ENCODE results near the gene EEPD1.

The EEPD1 gene

DNA sequence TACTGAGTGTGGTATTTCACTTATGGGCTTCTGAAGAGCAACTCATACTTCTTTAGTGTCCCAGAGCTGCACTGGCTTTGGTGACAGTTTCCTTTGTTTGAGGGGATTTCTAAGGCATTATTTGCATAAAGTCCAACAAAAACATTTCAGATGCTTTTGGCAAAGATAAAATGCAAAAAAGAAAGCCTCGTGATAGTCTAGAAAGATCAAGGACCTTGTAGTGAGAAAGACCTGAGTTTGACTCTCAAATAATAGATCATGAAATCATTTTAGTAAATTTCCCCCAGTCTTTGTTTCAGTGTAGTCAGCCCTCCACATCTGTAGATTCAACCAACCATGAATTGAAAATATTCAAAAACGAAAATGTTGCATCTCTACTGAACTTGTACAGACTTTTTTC, 107.4 kb downstream of the EEPD1 start:
- no peak for DNase-seq (ENCODE audit: low read depth)

DNA sequence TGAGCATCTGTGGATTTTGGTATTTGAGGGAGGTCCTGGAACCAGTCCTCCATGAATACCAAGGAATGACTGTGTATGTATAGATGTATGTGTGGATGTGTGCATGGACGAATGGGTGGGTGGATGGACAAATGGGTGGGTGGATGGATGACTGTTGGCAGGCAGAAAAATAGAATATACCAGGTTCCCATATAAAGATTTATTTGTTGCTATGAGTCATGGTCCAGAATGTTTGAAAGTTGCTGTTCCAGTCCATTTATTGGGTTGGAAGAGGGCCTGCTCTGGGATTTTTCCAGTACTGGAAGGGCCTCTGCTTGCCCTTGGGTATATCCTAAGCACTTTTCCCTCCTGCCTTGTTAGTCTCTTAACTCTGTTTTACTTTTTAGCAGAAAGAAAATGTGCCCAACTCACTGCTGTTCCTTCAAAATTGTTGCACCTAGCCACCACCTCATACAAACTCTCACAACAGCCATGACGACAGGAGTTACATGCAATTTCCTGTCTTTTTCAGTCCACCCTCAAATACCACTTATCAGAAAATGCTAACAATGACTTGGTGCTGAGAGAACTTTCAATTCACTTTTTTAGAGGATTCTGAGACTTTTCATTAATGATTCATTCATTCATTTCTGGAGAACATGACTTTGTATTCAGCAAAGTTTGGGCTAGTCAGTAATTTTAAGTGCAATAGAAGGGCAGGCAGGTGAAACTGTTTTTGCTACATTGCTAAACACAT, 108.1 kb downstream of the EEPD1 start:
- no peak overlapping the region for H3K4me3 ChIP-seq (ENCODE audit: low read depth, low read length)
- TF ChIP-seq, protein P1, sequence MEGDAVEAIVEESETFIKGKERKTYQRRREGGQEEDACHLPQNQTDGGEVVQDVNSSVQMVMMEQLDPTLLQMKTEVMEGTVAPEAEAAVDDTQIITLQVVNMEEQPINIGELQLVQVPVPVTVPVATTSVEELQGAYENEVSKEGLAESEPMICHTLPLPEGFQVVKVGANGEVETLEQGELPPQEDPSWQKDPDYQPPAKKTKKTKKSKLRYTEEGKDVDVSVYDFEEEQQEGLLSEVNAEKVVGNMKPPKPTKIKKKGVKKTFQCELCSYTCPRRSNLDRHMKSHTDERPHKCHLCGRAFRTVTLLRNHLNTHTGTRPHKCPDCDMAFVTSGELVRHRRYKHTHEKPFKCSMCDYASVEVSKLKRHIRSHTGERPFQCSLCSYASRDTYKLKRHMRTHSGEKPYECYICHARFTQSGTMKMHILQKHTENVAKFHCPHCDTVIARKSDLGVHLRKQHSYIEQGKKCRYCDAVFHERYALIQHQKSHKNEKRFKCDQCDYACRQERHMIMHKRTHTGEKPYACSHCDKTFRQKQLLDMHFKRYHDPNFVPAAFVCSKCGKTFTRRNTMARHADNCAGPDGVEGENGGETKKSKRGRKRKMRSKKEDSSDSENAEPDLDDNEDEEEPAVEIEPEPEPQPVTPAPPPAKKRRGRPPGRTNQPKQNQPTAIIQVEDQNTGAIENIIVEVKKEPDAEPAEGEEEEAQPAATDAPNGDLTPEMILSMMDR (IDR thresholded peaks at IDR 0.05; ENCODE audit: low read depth, low read length, missing control alignments): no peak
- DNase-seq (ENCODE audit: low read depth): no peak

More for the DNA sequence above, 107.4 kb downstream of the EEPD1 start:
- H3K4me3 ChIP-seq (ENCODE audit: low read depth, low read length): no peak overlapping the region
- TF ChIP-seq, protein P1 (IDR thresholded peaks at IDR 0.05; ENCODE audit: low read depth, low read length, missing control alignments): no peak

DNA sequence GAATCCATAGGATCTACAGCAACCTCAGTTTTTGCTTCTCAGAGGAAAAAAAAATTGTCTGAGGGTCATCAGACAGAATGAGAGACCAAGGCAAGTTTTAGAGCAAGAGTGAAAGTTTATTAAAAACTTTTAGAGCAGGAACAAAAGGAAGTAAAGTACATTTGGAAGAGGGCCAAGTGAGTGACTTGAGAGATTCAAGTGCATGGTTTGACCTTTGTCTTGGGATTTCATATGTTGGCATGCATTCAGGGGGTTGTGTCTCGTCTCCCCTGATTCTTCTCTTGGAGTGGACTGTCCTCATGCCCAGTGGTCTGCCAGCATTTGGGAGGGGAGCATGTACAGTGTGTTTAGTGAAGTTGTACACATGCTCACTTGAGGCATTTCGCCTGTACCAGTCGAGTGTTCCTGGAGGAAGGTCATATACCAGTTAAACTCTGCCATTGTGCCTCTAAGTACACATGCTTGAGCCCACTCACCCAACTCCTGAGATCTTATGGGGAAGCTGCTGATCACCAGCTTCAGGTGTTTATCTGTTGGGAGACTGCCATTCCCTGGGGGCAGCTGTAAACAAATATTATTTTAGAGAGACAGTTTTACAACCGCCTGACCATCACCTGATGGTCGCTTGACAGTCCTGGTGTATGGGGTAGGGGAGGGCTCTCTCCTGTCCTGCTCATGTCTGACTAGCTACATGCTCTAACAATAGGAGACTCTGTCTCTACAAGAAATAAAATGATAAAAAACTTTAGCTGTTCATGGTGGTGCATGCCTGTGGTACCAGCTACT, 109.4 kb downstream of the EEPD1 start:
- H3K4me3 ChIP-seq (ENCODE audit: low read depth, low read length): no peak overlapping the region
- DNase-seq (ENCODE audit: low read depth): no peak
- TF ChIP-seq, protein P1 (IDR thresholded peaks at IDR 0.05; ENCODE audit: low read depth, low read length, missing control alignments): no peak

DNA sequence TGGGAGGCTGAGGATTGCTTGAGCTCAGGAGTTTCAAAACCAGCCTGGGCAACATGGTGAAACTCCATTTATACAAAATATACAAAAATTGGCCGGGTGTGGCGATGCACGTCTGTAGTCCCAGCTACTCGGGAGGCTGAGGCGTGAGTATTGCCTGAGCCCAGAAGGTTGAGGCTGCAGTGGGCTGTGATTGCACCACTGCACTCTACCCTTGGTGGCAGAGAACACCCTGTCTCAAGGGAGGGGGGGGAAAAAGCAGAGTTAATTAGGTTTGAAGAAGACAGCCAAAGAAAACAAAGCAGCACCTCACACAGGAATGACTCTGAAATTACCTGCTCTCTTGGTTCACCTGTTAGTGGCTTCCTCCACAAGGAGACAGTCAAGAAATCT, 110.0 kb downstream of the EEPD1 start:
- TF ChIP-seq, protein P1 (IDR thresholded peaks at IDR 0.05; ENCODE audit: low read depth, low read length, missing control alignments): no peak
- DNase-seq (ENCODE audit: low read depth): no peak
- H3K4me3 ChIP-seq (ENCODE audit: low read depth, low read length): no peak overlapping the region

DNA sequence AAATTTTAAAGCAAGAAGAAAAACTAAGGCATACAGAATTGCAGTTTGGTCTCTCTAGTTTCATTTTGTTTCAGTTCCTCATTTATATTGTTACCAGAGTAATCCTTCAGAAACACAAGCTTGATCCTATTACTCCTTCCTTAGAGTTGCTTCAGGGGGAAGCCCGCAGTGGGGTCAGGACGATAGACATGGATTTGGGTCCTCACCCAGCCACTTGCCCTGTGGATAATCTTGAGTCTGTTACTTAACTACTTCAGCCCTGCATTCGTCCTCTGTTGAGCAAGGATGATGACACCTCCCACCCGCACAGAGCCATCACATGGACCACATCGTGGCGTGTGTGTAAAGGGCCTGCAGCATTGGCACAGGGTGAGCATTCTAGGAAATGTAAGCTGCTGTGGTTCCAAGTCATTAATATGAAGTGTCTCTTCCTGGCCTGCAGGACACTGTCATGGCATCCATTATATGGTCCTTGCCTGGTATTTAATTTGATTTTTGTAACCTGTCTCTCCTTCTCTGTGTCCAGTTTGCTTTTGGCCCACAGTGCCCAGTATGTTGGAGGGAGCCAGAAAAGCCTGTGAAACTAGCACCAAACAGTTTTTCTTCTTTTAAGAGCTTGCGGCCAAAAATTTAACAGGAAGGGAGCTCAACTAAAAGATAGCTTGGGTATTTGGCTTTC, 111.2 kb downstream of the EEPD1 start:
- H3K4me3 ChIP-seq (ENCODE audit: low read depth, low read length): no peak overlapping the region
- DNase-seq (ENCODE audit: low read depth): no peak
- TF ChIP-seq, protein P1 (IDR thresholded peaks at IDR 0.05; ENCODE audit: low read depth, low read length, missing control alignments): no peak

DNA sequence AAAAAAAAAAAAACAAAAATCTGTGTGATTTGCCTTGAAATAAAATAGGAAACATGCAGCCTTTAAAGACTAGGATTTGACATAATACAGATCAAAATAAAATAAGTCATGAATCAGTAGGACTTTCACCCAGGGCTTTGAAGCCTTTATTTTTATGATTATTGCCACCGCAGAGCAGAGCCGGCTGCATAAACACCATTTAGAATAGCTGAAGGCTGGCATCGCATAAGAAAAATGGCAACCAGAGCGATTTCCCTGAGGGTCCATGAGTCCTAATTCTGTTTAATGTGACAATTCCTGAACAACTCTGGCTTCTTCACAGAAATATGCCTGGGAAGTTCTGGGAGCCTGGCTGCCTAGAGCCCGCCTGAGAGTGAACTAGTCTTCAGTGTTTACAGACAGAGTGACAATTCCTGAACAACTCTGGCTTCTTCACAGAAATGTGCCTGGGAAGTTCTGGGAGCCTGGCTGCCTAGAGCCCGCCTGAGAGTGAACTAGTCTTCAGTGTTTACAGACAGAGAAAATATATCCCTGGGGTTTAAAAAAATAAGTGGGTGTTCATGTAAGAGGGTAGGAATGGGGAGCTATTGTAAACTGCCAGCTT, 112.0 kb downstream of the EEPD1 start:
- H3K4me3 ChIP-seq (ENCODE audit: low read depth, low read length): no peak overlapping the region
- no peak for DNase-seq (ENCODE audit: low read depth)
- TF ChIP-seq, protein P1 (IDR thresholded peaks at IDR 0.05; ENCODE audit: low read depth, low read length, missing control alignments): no peak

All from GM12864 (cell line).